CD4-positive, alpha-beta T cell (primary cell): ENCODE results near the gene CTBP1. TPM values are rescaled to one million over a fixed set of nuclear protein-coding genes. Genes with fewer than 3 reads are reported as not detected.

Experiments
- ATAC-seq: fragments of 200-7000 bp; cut with Tn5 transposase; one replicate; pipeline ENCODE4 v1.10.0; 2022; ENCODE audit warnings: mild to moderate bottlenecking; ENCODE audit not compliant: poor library complexity
- CTCF ChIA-PET: fragments of 350-600 bp; sonication (Branson Sonifier 250); formaldehyde crosslinking; loops from one replicate; lab custom pipeline; 2021; ENCODE audit warnings: antibody characterized with exemption, inconsistent platforms; lab: Charles Lee
- POLR2A ChIA-PET: fragments of 350-600 bp; sonication (Branson Sonifier 250); formaldehyde crosslinking; loops from one replicate; lab custom pipeline; 2021; ENCODE audit warnings: antibody characterized with exemption, inconsistent platforms; lab: Charles Lee
- DNase-seq, 14 experiments: peaks; one replicate each; pipeline ENCODE4 v3.0.0-alpha.2; 2013 to 2020; ENCODE audit warnings: mixed read lengths in 2 of 14
- H3K27ac ChIP-seq, 2 donors: one replicate each; pipeline versions ENCODE4 v1.5.1 to v1.7.0; 2013; ENCODE audit warnings: low read length in 2 of 2, low read depth in 1 of 2, mild to moderate bottlenecking in 1 of 2
- H3K27me3 ChIP-seq, 2 experiments: 1 replicate in 1 of 2; 2 replicates in 1 of 2; pipeline versions ENCODE4 v1.6.1 to v1.7.0; 2013; ENCODE audit warnings: low read length in 2 of 2, control low read depth in 1 of 2, mild to moderate bottlenecking in 1 of 2, moderate library complexity in 1 of 2; ENCODE audit not compliant: insufficient read depth in 2 of 2, control insufficient read depth in 1 of 2
- H3K36me3 ChIP-seq: one replicate; pipeline ENCODE4 v1.6.1; 2013; ENCODE audit warnings: low read length, control low read depth; ENCODE audit not compliant: insufficient read depth
- H3K4me1 ChIP-seq: one replicate; pipeline ENCODE4 v1.6.1; 2013; ENCODE audit warnings: low read length, control low read depth; ENCODE audit not compliant: insufficient read depth
- H3K4me3 ChIP-seq: one replicate; pipeline ENCODE4 v1.5.1; 2013; ENCODE audit warnings: mild to moderate bottlenecking, low read length, moderate library complexity
- H3K9me3 ChIP-seq, 2 experiments: 1 replicate in 1 of 2; 2 replicates in 1 of 2; pipeline versions ENCODE4 v1.6.1 to v1.7.0; 2013; ENCODE audit warnings: low read length in 2 of 2, mild to moderate bottlenecking in 2 of 2, control low read depth in 1 of 2, moderate library complexity in 1 of 2; ENCODE audit not compliant: control insufficient read depth in 1 of 2, insufficient read depth in 1 of 2
- H3K27ac Mint-ChIP-seq: one replicate; pipeline ENCODE4 v1.8.0; 2020; ENCODE audit warnings: mixed read lengths
- H3K27me3 Mint-ChIP-seq: one replicate; pipeline ENCODE4 v1.8.0; 2021; ENCODE audit warnings: mixed read lengths
- H3K36me3 Mint-ChIP-seq: one replicate; pipeline ENCODE4 v1.8.0; 2021; ENCODE audit warnings: low read depth, mixed read lengths
- H3K4me1 Mint-ChIP-seq: one replicate; pipeline ENCODE4 v1.8.0; 2021; ENCODE audit warnings: low read depth, mixed read lengths
- H3K4me3 Mint-ChIP-seq: one replicate; pipeline ENCODE4 v1.8.0; 2020; ENCODE audit warnings: mild to moderate bottlenecking, mixed read lengths
- H3K9me3 Mint-ChIP-seq: one replicate; pipeline ENCODE4 v1.8.0; 2020; ENCODE audit warnings: mixed read lengths
- intact Hi-C, 2 experiments: fragments of 100-400 bp; cut with DNase I in 1 of 2; cut with micrococcal nuclease in 1 of 2; formaldehyde crosslinking; loops; one replicate each; pipeline versions ENCODE4 v1.15.1 to v1.9.0; 2023 to 2025; cut with DNase I, micrococcal nuclease
- total RNA-seq, 174 experiments: library from RNA in 2 of 174; stranded (reverse) in 2 of 174; gene quantifications; one replicate each; pipeline ENCODE4 v1.2.3 and lab custom pipeline; 2021 to 2026
- TF ChIP-seq, protein P1 (sequence below): fragments of 200-600 bp; IDR thresholded peaks from one replicate; pipeline ENCODE4 v1.8.0; 2022; ENCODE audit warnings: antibody characterized with exemption, mild to moderate bottlenecking

Gene CTBP1
- total RNA-seq, 2 experiments from 2014 or later: 132 to 148 TPM

DNA sequence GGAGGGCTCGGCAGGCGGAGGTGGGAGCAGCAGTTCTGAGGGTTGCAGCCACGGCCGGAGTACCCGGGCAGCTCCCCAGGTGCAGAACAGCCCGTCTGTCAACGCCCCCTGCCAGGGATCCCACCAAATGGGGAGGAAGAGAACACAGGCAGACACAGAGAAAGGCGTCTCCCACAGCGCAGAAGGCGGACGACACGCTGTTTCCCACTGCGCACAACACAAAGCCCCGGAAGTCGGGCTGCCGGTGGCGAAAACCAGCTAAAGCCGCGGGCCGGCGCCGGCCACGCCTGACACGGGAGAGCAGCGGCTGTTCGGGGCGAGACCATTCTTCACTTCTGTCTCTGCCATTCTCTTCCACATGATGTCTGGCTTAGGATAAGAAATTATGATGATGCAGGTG is 31.6 kb downstream of the CTBP1 start:
- Mint-ChIP-seq H3K9me3 (no peaks in the 10 kb centered on the region), H3K4me3 (peak overlapping the region; percentile 66), H3K27ac (peak overlapping the region; percentile 74), H3K27me3 (no peaks in the 10 kb centered on the region), H3K36me3 (peaks cover 50% of the 10 kb centered on the region), H3K4me1 (peaks cover 32% of the 10 kb centered on the region)
- no peak for DNase-seq
- intact Hi-C loops: loop anchor here (1.0 to 5.0 kb wide), 2 partner anchors 50 kb away; no protein-coding TSS in a partner anchor
- H3K36me3 ChIP-seq: peaks cover 45% of the 10 kb centered on the region
- ChIA-PET CTCF (interaction anchor here (1.2 to 1.4 kb wide), 2 partner anchors 50 to 129 kb away, joined by 3 to 6 read pairs; no protein-coding TSS in a partner anchor), POLR2A (interaction anchor here (1.0 to 1.8 kb wide), 4 partner anchors 15 to 45 kb away, joined by 4 to 15 read pairs (median 7); partner anchors contain the start of genes CTBP1 and SPON2)
- TF ChIP-seq, protein P1, sequence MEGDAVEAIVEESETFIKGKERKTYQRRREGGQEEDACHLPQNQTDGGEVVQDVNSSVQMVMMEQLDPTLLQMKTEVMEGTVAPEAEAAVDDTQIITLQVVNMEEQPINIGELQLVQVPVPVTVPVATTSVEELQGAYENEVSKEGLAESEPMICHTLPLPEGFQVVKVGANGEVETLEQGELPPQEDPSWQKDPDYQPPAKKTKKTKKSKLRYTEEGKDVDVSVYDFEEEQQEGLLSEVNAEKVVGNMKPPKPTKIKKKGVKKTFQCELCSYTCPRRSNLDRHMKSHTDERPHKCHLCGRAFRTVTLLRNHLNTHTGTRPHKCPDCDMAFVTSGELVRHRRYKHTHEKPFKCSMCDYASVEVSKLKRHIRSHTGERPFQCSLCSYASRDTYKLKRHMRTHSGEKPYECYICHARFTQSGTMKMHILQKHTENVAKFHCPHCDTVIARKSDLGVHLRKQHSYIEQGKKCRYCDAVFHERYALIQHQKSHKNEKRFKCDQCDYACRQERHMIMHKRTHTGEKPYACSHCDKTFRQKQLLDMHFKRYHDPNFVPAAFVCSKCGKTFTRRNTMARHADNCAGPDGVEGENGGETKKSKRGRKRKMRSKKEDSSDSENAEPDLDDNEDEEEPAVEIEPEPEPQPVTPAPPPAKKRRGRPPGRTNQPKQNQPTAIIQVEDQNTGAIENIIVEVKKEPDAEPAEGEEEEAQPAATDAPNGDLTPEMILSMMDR: no peak
- no peaks in the 10 kb centered on the region for H3K9me3 ChIP-seq
- no peak for ATAC-seq
- peaks cover 44% of the 10 kb centered on the region for H3K4me1 ChIP-seq
- H3K27me3 ChIP-seq: no peaks in the 10 kb centered on the region
- H3K27ac ChIP-seq: peak overlapping the region in 1 of 2 donors; percentile 52
- peak overlapping the region; percentile 43 for H3K4me3 ChIP-seq

DNA sequence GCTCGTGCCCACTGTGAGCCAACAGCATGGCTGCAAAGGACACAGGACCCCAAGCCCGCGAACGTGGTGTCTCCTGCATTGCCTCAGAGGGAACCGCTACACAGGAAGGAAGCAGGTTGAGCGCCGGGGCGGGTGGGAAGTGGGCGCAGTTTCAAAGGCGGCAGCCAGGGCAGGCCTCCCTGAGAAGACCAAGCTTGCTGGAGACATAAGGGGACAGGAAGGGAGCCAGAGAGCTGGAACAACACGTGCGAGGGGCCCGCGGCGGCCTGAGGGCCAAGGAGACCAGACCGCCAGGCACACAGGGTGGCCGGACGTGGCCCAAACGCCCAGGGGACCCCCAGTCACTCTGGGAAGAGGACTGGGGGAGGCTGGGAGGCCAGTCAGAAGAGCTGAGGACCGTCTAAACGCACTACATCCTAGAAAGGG is 32.0 kb downstream of the CTBP1 start:
- Mint-ChIP-seq H3K27ac (peak overlapping the region; percentile 74), H3K9me3 (no peaks in the 10 kb centered on the region), H3K4me1 (peaks cover 32% of the 10 kb centered on the region), H3K4me3 (peak overlapping the region; percentile 27), H3K36me3 (peaks cover 50% of the 10 kb centered on the region), H3K27me3 (no peaks in the 10 kb centered on the region)
- ATAC-seq: peak; percentile 99
- Histone ChIP-seq H3K9me3 (no peaks in the 10 kb centered on the region), H3K4me3 (peak overlapping the region; percentile 43), H3K36me3 (peaks cover 49% of the 10 kb centered on the region), H3K27me3 (no peaks in the 10 kb centered on the region), H3K4me1 (peaks cover 44% of the 10 kb centered on the region), H3K27ac (peak overlapping the region in 1 of 2 donors; percentile 52)
- TF ChIP-seq, protein P1: no peak
- ChIA-PET CTCF (interaction anchor here (1.2 to 1.4 kb wide), 2 partner anchors 49 to 129 kb away, joined by 3 to 6 read pairs; no protein-coding TSS in a partner anchor), POLR2A (interaction anchor here (1.0 to 1.8 kb wide), 4 partner anchors 15 to 45 kb away, joined by 4 to 15 read pairs (median 7); partner anchors contain the start of genes CTBP1 and SPON2)
- peak; percentile 50 to 81 (median 65) for DNase-seq
- intact Hi-C loops: loop anchor here (1.0 to 5.0 kb wide), 2 partner anchors 50 kb away; no protein-coding TSS in a partner anchor

DNA sequence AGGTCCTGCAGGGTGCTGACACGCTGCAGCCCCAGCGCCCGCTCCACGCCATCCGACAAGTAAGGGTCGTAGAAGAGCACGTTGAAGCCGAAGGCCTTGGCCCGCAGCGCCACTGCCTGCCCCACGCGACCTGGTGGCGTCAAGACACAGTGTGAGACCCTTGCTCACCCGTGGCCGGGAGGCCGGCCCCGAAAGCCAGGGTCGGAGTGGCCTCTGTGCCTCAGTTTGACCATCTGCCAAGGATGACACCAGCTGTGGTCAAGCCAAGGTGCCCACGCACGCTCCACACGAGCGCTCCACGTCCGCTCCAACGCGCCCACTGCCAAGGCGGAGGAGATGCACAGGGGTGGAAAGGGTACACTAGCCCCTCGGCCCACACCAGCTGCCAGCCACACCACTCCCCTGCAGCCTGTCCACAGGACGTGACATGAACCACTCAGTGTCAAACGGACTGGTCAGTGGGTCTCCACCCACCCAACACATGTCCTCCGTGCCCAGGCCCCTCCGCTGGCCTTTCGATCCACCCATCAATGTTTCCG is 32.8 kb downstream of the CTBP1 start:
- Mint-ChIP-seq H3K9me3 (no peaks in the 10 kb centered on the region), H3K27ac (peak overlapping the region; percentile 74), H3K4me1 (peaks cover 31% of the 10 kb centered on the region), H3K4me3 (peak overlapping the region; percentile 27), H3K36me3 (peaks cover 49% of the 10 kb centered on the region), H3K27me3 (no peaks in the 10 kb centered on the region)
- TF ChIP-seq, protein P1: no peak
- ATAC-seq (no peak), DNase-seq (no peak)
- ChIA-PET CTCF (interaction anchor here (1.2 to 1.4 kb wide), 2 partner anchors 49 to 130 kb away, joined by 3 to 6 read pairs; no protein-coding TSS in a partner anchor), POLR2A (interaction anchor here (1.0 to 1.8 kb wide), 4 partner anchors 14 to 44 kb away, joined by 4 to 15 read pairs (median 7); partner anchors contain the start of genes CTBP1 and SPON2)
- Histone ChIP-seq H3K4me1 (peaks cover 44% of the 10 kb centered on the region), H3K36me3 (peaks cover 56% of the 10 kb centered on the region), H3K4me3 (peak overlapping the region; percentile 43), H3K9me3 (peaks cover 0 to 3% of the 10 kb centered on the region in 2 experiments), H3K27ac (peak overlapping the region in 1 of 2 donors; percentile 13), H3K27me3 (no peaks in the 10 kb centered on the region)
- intact Hi-C loops: loop anchor here in 1 of 2 experiments (5.0 kb wide), 1 partner anchor 49 kb away; no protein-coding TSS in a partner anchor
